ENCODE results near the gene SCLT1. TPM values are rescaled to one million over a fixed set of nuclear protein-coding genes. Genes with fewer than 3 reads are reported as not detected.

The SCLT1 gene
- total RNA-seq, 1 experiment from 2014 or later, result 15.2 TPM

DNA sequence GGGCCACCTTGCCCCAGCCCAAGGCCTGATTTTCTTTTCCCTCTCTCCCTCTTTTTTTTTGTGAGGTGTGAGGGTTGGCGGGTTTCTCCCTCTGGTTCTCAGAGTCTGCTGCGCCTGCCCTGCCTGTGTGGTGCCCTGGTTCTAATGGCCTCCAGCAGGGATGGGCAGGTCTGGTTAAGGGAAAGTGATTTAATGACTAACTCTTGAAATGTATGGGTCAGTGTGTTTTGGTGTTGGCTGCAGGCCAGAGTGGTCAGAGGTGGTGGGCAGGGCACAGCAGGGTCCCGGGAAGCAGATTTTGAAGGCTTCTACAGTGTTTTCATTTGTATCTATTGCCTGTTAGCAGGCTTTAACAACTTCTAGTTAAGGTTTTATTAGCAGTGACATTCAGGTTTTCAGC lies 244.9 kb downstream of the SCLT1 start:
- CTCF ChIA-PET, result no interaction called here
- no peaks in the 10 kb centered on the region for H3K79me2 ChIP-seq (ENCODE audit: low read length)
- no peaks in the 10 kb centered on the region for H3K27me3 ChIP-seq (ENCODE audit: low read length)
- POLR2A ChIA-PET (ENCODE audit: unreplicated experiment), result no interaction called here
- peaks cover 11% of the 10 kb centered on the region for H3K36me3 ChIP-seq (ENCODE audit: low read depth, low read length)
- BruUV-seq (replicated peaks), result no TSS peak
- no peak overlapping the region for H3K4me3 ChIP-seq (ENCODE audit: low read length)
- no peak overlapping the region for H3K4me2 ChIP-seq (ENCODE audit: low read length)
- intact Hi-C loops (cut with micrococcal nuclease), result no loop called here
- no peak overlapping the region for H2AFZ ChIP-seq (ENCODE audit: low read length)
- ATAC-seq (no peak), DNase-seq (no peak)
- H3K4me1 ChIP-seq (ENCODE audit: insufficient read depth, low read length), result no peaks in the 10 kb centered on the region
- H3K27ac ChIP-seq (ENCODE audit: low read length), result no peak overlapping the region
- H3F3A ChIP-seq (ENCODE audit: low read length, unreplicated experiment), result no peaks in the 10 kb centered on the region
- TF ChIP-seq EZH2phosphoT487 (IDR thresholded peaks at IDR 0.05; ENCODE audit: borderline replicate concordance, low read length), result no peak
- TF ChIP-seq, protein P1, sequence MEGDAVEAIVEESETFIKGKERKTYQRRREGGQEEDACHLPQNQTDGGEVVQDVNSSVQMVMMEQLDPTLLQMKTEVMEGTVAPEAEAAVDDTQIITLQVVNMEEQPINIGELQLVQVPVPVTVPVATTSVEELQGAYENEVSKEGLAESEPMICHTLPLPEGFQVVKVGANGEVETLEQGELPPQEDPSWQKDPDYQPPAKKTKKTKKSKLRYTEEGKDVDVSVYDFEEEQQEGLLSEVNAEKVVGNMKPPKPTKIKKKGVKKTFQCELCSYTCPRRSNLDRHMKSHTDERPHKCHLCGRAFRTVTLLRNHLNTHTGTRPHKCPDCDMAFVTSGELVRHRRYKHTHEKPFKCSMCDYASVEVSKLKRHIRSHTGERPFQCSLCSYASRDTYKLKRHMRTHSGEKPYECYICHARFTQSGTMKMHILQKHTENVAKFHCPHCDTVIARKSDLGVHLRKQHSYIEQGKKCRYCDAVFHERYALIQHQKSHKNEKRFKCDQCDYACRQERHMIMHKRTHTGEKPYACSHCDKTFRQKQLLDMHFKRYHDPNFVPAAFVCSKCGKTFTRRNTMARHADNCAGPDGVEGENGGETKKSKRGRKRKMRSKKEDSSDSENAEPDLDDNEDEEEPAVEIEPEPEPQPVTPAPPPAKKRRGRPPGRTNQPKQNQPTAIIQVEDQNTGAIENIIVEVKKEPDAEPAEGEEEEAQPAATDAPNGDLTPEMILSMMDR (conservative IDR thresholded peaks at IDR 0.05; ENCODE audit: low read depth, low read length), result no peak
- no peak for TF ChIP-seq EZH2 (IDR thresholded peaks at IDR 0.05; ENCODE audit: low read length, unreplicated experiment)
- no peak overlapping the region for H3K9ac ChIP-seq (ENCODE audit: low read length)
- H3K9me2 ChIP-seq (replicated peaks; ENCODE audit: low read length), result no peaks in the 10 kb centered on the region
- no peaks in the 10 kb centered on the region for H3K9me3 ChIP-seq (ENCODE audit: low read length)
- no peaks in the 10 kb centered on the region for H4K20me1 ChIP-seq (ENCODE audit: low read length)

DNA sequence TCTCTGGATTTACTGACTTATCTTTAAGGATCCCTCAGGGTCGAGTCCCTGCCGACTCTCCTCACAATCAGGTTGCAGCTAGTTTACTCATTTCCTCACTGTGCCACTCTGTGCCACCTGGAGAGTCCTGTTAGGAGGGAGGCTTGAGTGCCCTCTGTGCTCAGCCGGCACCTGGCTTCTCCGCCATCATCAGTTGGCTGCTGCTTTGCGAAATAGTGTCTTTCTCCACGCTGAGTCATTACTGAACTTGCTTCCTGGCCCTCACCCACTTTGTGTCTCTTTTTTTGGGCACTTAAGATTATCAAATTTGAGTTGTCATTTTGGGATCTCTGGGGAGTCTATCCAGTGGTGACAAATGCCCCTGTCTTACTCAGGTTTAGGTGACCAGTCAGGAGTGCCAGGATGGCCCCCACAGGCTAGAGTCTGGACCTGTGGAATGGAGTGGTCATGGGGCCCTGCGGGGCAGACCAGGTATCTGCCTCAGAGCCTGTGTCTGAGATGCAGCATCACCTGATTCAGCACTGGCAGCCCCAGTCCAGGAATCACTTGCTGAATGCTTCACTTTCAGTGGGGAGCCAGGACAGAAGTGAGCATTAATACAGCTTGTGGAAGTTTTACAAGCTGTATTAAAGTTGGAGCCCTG lies 246.1 kb downstream of the SCLT1 start:
- no peak overlapping the region for H3K4me3 ChIP-seq (ENCODE audit: low read length)
- H3K9me3 ChIP-seq (ENCODE audit: low read length), result no peaks in the 10 kb centered on the region
- CTCF ChIA-PET, result no interaction called here
- no peaks in the 10 kb centered on the region for H3K4me1 ChIP-seq (ENCODE audit: insufficient read depth, low read length)
- TF ChIP-seq EZH2 (IDR thresholded peaks at IDR 0.05; ENCODE audit: low read length, unreplicated experiment), result no peak
- TF ChIP-seq EZH2phosphoT487 (IDR thresholded peaks at IDR 0.05; ENCODE audit: borderline replicate concordance, low read length), result no peak
- TF ChIP-seq, protein P1 (conservative IDR thresholded peaks at IDR 0.05; ENCODE audit: low read depth, low read length), result no peak
- intact Hi-C loops (cut with micrococcal nuclease), result no loop called here
- H3K27ac ChIP-seq (ENCODE audit: low read length), result no peak overlapping the region
- ATAC-seq (no peak), DNase-seq (no peak)
- no peaks in the 10 kb centered on the region for H4K20me1 ChIP-seq (ENCODE audit: low read length)
- no peak overlapping the region for H3K9ac ChIP-seq (ENCODE audit: low read length)
- no TSS peak for BruUV-seq (replicated peaks)
- POLR2A ChIA-PET (ENCODE audit: unreplicated experiment), result interaction anchor here (0.7 kb wide), 1 partner anchor 394 kb away, joined by 5 read pairs; no protein-coding TSS in a partner anchor
- no peaks in the 10 kb centered on the region for H3K79me2 ChIP-seq (ENCODE audit: low read length)
- no peaks in the 10 kb centered on the region for H3K27me3 ChIP-seq (ENCODE audit: low read length)
- peaks cover 11% of the 10 kb centered on the region for H3K36me3 ChIP-seq (ENCODE audit: low read depth, low read length)
- H3F3A ChIP-seq (ENCODE audit: low read length, unreplicated experiment), result no peaks in the 10 kb centered on the region
- H2AFZ ChIP-seq (ENCODE audit: low read length), result no peak overlapping the region
- H3K4me2 ChIP-seq (ENCODE audit: low read length), result no peak overlapping the region
- H3K9me2 ChIP-seq (replicated peaks; ENCODE audit: low read length), result no peaks in the 10 kb centered on the region

DNA sequence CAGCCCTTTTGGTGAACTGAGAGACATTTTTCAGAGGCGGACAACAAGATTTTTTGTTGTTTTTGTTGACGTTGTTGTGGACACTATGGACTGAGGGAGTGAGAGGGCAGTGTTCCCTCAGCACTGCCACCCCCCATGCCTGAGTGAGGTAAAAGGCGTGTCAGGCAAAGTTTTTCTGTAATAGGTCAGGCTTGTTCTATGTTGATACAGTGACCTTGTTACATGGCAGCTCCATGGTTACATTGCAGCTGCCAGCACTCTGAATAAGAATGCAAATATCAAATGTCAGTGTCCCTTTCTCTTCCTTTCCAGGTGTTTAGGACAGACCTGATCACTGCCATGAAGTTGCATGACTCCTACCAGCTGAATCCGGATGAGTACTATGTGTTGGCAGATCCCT lies 247.3 kb downstream of the SCLT1 start:
- H3K4me3 ChIP-seq (ENCODE audit: low read length), result no peak overlapping the region
- peaks cover 7% of the 10 kb centered on the region for H3K79me2 ChIP-seq (ENCODE audit: low read length)
- no peak overlapping the region for H3K27ac ChIP-seq (ENCODE audit: low read length)
- no peaks in the 10 kb centered on the region for H3K4me1 ChIP-seq (ENCODE audit: insufficient read depth, low read length)
- H3K27me3 ChIP-seq (ENCODE audit: low read length), result no peaks in the 10 kb centered on the region
- H4K20me1 ChIP-seq (ENCODE audit: low read length), result no peaks in the 10 kb centered on the region
- ATAC-seq (peak; percentile 69), DNase-seq (peak; percentile 41)
- ChIA-PET CTCF (no interaction called here), POLR2A (ENCODE audit: unreplicated experiment) (no interaction called here)
- H3K36me3 ChIP-seq (ENCODE audit: low read depth, low read length), result peaks cover 11% of the 10 kb centered on the region
- TF ChIP-seq, protein P1 (conservative IDR thresholded peaks at IDR 0.05; ENCODE audit: low read depth, low read length), result no peak
- TF ChIP-seq EZH2 (IDR thresholded peaks at IDR 0.05; ENCODE audit: low read length, unreplicated experiment) (no peak), EZH2phosphoT487 (IDR thresholded peaks at IDR 0.05; ENCODE audit: borderline replicate concordance, low read length) (no peak)
- no peak overlapping the region for H2AFZ ChIP-seq (ENCODE audit: low read length)
- H3K9me2 ChIP-seq (replicated peaks; ENCODE audit: low read length), result no peaks in the 10 kb centered on the region
- no peak overlapping the region for H3K9ac ChIP-seq (ENCODE audit: low read length)
- BruUV-seq (replicated peaks), result no TSS peak
- intact Hi-C loops (cut with micrococcal nuclease), result no loop called here
- H3K9me3 ChIP-seq (ENCODE audit: low read length), result no peaks in the 10 kb centered on the region
- no peaks in the 10 kb centered on the region for H3F3A ChIP-seq (ENCODE audit: low read length, unreplicated experiment)
- no peak overlapping the region for H3K4me2 ChIP-seq (ENCODE audit: low read length)

Data from PC-3 (cell line).